Measurements from ENCODE around the gene GPX3. TPM values are rescaled to one million over a fixed set of nuclear protein-coding genes. Genes with fewer than 3 reads are reported as not detected.

The GPX3 gene
- total and polyA plus RNA-seq, 12 donors = 51.1 to 1,751 (median 422) TPM

DNA sequence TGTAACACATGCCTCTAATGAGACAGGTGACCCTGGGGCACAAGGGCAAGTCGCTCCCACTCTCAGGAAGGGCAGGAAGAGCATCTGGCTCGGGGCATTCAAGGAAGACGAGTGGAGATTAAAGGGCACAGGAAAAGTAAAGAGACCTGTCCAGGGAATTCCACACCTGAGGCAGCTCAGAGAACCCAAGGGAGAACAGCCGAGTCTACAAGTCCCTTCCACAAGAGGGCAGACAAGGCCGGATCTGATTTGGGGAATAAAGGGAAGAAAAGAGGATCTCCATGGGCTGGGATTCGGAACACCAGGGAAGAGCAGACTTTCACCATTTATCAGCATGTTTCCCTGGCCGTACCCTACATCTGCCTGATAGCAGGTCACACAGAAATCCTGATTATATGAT, 28.1 kb downstream of the GPX3 start:
- peaks cover 0 to 67% of the 10 kb centered on the region in 2 donors for H3K36me3 ChIP-seq (replicated peaks in 1 of 2)
- TF ChIP-seq POLR2A (IDR thresholded peaks at IDR 0.05) = no peak
- TF ChIP-seq, protein P1, sequence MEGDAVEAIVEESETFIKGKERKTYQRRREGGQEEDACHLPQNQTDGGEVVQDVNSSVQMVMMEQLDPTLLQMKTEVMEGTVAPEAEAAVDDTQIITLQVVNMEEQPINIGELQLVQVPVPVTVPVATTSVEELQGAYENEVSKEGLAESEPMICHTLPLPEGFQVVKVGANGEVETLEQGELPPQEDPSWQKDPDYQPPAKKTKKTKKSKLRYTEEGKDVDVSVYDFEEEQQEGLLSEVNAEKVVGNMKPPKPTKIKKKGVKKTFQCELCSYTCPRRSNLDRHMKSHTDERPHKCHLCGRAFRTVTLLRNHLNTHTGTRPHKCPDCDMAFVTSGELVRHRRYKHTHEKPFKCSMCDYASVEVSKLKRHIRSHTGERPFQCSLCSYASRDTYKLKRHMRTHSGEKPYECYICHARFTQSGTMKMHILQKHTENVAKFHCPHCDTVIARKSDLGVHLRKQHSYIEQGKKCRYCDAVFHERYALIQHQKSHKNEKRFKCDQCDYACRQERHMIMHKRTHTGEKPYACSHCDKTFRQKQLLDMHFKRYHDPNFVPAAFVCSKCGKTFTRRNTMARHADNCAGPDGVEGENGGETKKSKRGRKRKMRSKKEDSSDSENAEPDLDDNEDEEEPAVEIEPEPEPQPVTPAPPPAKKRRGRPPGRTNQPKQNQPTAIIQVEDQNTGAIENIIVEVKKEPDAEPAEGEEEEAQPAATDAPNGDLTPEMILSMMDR (IDR thresholded peaks at IDR 0.05) = peak in 4 of 6 experiments; percentile 16 to 37 (median 22)
- no peaks in the 10 kb centered on the region for H3K27me3 ChIP-seq
- no peak overlapping the region for H3K4me3 ChIP-seq
- intact Hi-C loops (cut with DNase I) = loop anchor here (5.0 kb wide), 2 partner anchors 41 to 46 kb away; no protein-coding TSS in a partner anchor
- peaks cover 0 to 7% of the 10 kb centered on the region in 2 donors for H3K4me1 ChIP-seq (replicated peaks in 1 of 2)
- DNase-seq = no peak
- H3K27ac ChIP-seq = no peak overlapping the region
- WGBS, 4 donors = 64 to 69% (median 66%) methylated on average over 7 of the region's 7 CpGs
- no peaks in the 10 kb centered on the region for H3K9me3 ChIP-seq (replicated peaks in 1 of 3)

DNA sequence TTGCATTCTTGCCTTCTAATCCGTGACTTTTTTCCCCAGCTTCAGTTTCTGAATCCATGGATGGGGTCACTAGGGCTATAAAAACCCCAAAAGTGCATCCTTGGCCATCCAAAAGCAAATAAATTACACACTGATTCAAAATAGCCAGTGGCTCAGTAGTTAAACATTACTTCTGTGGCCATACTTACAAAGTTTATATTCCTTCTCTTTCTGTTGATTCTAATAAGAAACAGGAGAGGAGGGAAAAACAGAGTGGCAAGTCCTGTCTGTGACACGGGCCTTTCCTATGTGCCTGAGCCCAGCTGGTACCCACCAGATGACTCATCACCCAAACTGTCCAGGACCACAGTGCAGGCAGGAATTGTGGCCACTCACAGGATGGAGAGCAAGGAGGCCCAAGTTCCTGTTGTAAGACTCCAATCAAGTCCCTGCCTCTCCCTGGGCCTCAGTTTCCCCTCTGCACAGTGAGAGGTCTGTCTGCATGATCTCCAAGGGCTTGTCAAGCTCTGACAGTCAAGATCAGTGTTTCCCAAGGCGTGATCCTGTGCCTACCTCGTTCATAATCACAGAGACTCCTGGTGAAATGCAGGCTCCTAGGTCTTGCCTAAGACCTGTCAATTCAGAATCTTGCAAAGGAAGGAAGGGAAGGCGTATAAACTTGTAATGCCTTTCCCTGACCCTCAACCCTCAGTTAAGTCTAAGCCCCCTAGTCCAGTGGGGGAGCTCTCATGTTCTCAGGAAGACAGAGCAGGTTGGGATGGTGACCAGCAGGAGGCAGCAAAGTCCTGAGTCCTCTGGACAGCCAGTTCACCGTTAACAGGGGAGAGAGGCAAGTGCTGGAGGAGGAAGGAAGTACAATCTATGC, 30.9 kb downstream of the GPX3 start:
- H3K27me3 ChIP-seq = no peaks in the 10 kb centered on the region
- WGBS, 4 donors = 52 to 75% (median 61%) methylated on average over 6 of the region's 6 CpGs
- DNase-seq = peak; percentile 81 to 94 (median 87)
- H3K27ac ChIP-seq = peak overlapping the region in 1 of 5 donors; percentile 33
- no peak overlapping the region for H3K4me3 ChIP-seq
- H3K9me3 ChIP-seq (replicated peaks in 1 of 3) = no peaks in the 10 kb centered on the region
- TF ChIP-seq POLR2A (IDR thresholded peaks at IDR 0.05) = no peak
- TF ChIP-seq, protein P1 (IDR thresholded peaks at IDR 0.05) = peak; percentile 72 to 97 (median 91)
- peaks cover 0 to 45% of the 10 kb centered on the region in 2 donors for H3K36me3 ChIP-seq (replicated peaks in 1 of 2)
- intact Hi-C loops (cut with DNase I) = loop anchor here (5.0 kb wide), 2 partner anchors 66 to 111 kb away; no protein-coding TSS in a partner anchor
- peaks cover 0 to 7% of the 10 kb centered on the region in 2 donors for H3K4me1 ChIP-seq (replicated peaks in 1 of 2)

DNA sequence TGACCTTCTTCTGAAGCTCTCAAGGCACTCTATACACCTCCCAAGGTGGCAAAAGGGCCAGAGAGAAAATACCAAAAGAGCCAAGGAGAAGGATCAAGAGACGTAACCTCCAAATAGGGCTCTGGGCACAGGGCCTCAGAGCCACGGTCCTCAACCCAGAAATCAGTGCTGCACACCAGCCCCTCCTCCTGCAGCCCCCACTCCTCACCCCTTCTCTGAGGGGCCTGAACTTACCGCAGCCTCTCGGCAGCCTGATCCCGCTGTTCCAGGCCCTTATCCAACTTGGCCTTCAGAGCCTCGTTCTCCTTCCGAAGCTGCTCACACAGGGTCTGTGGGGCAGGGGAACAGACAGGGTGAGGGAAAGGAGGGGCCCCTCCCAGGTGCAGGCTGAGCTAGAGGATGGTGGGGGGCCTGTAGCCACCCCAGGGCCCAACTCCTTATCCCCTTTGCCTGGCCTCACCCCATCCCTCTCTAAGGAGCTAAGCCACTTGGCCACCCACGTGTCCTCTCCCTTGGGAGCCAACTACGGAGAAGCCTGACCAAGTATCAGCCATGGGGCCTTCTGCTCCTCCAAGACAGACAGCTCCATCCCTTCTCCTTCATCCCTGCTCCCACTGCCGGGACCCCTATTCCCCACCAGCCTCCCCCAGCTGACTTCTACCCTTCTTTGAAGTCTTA, 31.7 kb downstream of the GPX3 start:
- H3K27ac ChIP-seq = peak overlapping the region in 1 of 5 donors; percentile 29
- peaks cover 0 to 47% of the 10 kb centered on the region in 2 donors for H3K36me3 ChIP-seq (replicated peaks in 1 of 2)

More for the DNA sequence above, 31.7 kb downstream of the GPX3 start:
- Histone ChIP-seq H3K4me3 (no peak overlapping the region), H3K9me3 (replicated peaks in 1 of 3) (no peaks in the 10 kb centered on the region), H3K27me3 (no peaks in the 10 kb centered on the region), H3K4me1 (replicated peaks in 1 of 2) (peaks cover 0 to 7% of the 10 kb centered on the region in 2 donors)
- DNase-seq = no peak
- 64 to 75% (median 69%) methylated on average over 5 to 10 of the region's 10 CpGs for WGBS, 4 donors
- no peak for TF ChIP-seq POLR2A (IDR thresholded peaks at IDR 0.05)
- TF ChIP-seq, protein P1 (IDR thresholded peaks at IDR 0.05) = no peak
- intact Hi-C loops (cut with DNase I) = loop anchor here (2.0 to 5.0 kb wide), 3 partner anchors 65 to 110 kb away; no protein-coding TSS in a partner anchor

All from adrenal gland (tissue), 12 donors.